Measurements from ENCODE around the gene UGT1A5.

Gene UGT1A5

DNA sequence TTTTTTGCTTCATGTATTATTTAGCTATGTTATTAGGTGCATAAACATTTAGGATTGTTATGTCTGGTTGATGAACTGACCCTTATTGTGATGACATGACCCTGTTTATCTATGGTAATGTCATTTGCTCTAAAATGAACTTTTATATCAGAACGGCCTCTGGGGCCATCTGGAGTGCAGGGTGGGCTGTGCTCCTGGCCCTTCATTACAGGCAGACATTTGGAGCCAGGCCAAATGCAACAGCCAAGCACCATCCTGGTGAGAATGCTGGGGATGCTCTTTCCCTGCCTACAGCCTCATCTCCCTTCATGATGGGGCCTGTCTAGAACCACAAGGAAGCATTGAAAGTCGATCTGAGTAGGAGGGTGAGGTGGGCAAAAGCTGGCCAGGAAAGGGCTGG, 103.6 kb downstream of the UGT1A5 start:
- Histone ChIP-seq H3K27me3 (ENCODE audit: control insufficient read depth, insufficient read depth, low read length) (peaks cover 23% of the 10 kb centered on the region), H3K4me2 (ENCODE audit: low read length) (no peak overlapping the region), H3K4me1 (ENCODE audit: control insufficient read depth, insufficient read depth, low read length) (no peaks in the 10 kb centered on the region), H3K4me3 (ENCODE audit: low read length) (no peak overlapping the region), H3K9me3 (replicated peaks; ENCODE audit: low read length) (no peaks in the 10 kb centered on the region), H3K9ac (ENCODE audit: low read depth, low read length) (no peak overlapping the region), H3K36me3 (ENCODE audit: insufficient read depth, low read length) (no peaks in the 10 kb centered on the region)

GRCh38 chr2:233816771-233817170, 104.1 kb downstream of the UGT1A5 start:
- no peaks in the 10 kb centered on the region for H3K9me3 ChIP-seq (replicated peaks; ENCODE audit: low read length)
- no peak overlapping the region for H3K9ac ChIP-seq (ENCODE audit: low read depth, low read length)
- H3K4me2 ChIP-seq (ENCODE audit: low read length): no peak overlapping the region
- H3K4me3 ChIP-seq (ENCODE audit: low read length): no peak overlapping the region
- H3K27me3 ChIP-seq (ENCODE audit: control insufficient read depth, insufficient read depth, low read length): peaks cover 25% of the 10 kb centered on the region
- no peaks in the 10 kb centered on the region for H3K36me3 ChIP-seq (ENCODE audit: insufficient read depth, low read length)
- no peaks in the 10 kb centered on the region for H3K4me1 ChIP-seq (ENCODE audit: control insufficient read depth, insufficient read depth, low read length)

DNA sequence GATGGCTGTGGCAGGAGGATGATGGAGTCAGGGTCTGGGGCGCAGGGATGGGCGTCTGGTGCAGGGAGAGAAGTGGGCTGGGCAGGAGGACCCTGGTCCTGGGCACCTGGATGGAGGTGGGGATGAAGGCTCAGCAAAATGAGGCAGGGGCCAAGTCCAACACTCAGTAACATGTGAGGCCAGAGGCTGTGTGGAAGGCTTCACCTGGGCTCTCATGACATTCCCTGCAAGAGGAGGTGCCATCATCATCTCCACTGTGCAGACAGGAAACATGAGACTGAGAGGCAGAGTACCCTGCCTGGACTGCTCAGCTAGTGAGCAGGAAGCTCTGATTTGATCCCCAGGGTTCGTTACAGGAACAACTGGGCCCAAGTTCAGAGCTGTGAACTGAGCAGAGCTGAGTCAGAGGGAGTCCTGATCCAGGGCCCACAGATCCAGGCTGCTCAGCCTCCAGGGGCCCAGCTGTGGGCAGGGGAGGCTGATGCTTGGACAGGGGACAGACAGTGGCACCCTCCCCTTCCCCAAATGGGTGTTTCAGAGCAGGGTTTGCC, 104.7 kb downstream of the UGT1A5 start:
- Histone ChIP-seq H3K4me2 (ENCODE audit: low read length) (no peak overlapping the region), H3K9me3 (replicated peaks; ENCODE audit: low read length) (no peaks in the 10 kb centered on the region), H3K36me3 (ENCODE audit: insufficient read depth, low read length) (no peaks in the 10 kb centered on the region), H3K9ac (ENCODE audit: low read depth, low read length) (no peak overlapping the region), H3K27me3 (ENCODE audit: control insufficient read depth, insufficient read depth, low read length) (peaks cover 25% of the 10 kb centered on the region), H3K4me1 (ENCODE audit: control insufficient read depth, insufficient read depth, low read length) (no peaks in the 10 kb centered on the region), H3K4me3 (ENCODE audit: low read length) (no peak overlapping the region)

DNA sequence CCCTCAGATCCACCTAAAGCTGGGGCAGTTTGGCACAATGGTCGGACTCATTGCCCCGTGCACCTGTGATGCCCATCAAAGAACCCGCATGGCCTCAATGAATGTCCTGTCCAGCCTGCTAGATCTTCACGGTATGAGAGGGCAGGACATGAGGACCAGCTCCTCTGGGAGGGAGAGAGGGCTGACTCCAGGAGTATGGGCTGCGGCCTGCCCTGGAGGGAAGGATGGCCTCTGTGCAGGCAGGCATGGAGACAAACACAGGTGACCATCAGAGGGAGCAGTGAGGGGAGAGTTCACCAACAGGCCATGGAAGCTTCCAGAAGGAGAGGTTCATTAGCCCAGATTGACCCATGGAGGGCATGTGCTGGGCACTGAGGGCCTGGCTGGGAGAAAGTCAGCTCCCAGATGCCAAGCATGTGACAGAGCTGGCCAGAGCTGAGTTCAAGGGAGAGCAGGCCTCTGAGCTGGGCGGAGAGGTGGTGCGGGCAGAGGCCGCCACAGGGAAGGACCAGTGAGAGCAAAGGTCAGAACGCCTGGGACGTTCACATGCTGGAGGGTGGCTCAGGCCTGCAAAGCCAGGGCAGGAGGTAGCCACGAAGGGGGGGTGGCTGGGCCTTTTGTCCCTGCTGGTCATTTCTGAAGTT, 105.4 kb downstream of the UGT1A5 start:
- Histone ChIP-seq H3K4me1 (ENCODE audit: control insufficient read depth, insufficient read depth, low read length) (no peaks in the 10 kb centered on the region), H3K9ac (ENCODE audit: low read depth, low read length) (no peak overlapping the region), H3K9me3 (replicated peaks; ENCODE audit: low read length) (no peaks in the 10 kb centered on the region), H3K4me3 (ENCODE audit: low read length) (no peak overlapping the region), H3K4me2 (ENCODE audit: low read length) (no peak overlapping the region), H3K36me3 (ENCODE audit: insufficient read depth, low read length) (no peaks in the 10 kb centered on the region), H3K27me3 (ENCODE audit: control insufficient read depth, insufficient read depth, low read length) (peaks cover 25% of the 10 kb centered on the region)

- Histone ChIP-seq H3K4me3 (ENCODE audit: low read length) (no peak overlapping the region), H3K4me1 (ENCODE audit: control insufficient read depth, insufficient read depth, low read length) (no peaks in the 10 kb centered on the region), H3K27me3 (ENCODE audit: control insufficient read depth, insufficient read depth, low read length) (peaks cover 25% of the 10 kb centered on the region), H3K36me3 (ENCODE audit: insufficient read depth, low read length) (no peaks in the 10 kb centered on the region), H3K4me2 (ENCODE audit: low read length) (no peak overlapping the region), H3K9ac (ENCODE audit: low read depth, low read length) (no peak overlapping the region), H3K9me3 (replicated peaks; ENCODE audit: low read length) (no peaks in the 10 kb centered on the region)
Observed at GRCh38 chr2:233818639-233819621, 106.2 kb downstream of the UGT1A5 start.

DNA sequence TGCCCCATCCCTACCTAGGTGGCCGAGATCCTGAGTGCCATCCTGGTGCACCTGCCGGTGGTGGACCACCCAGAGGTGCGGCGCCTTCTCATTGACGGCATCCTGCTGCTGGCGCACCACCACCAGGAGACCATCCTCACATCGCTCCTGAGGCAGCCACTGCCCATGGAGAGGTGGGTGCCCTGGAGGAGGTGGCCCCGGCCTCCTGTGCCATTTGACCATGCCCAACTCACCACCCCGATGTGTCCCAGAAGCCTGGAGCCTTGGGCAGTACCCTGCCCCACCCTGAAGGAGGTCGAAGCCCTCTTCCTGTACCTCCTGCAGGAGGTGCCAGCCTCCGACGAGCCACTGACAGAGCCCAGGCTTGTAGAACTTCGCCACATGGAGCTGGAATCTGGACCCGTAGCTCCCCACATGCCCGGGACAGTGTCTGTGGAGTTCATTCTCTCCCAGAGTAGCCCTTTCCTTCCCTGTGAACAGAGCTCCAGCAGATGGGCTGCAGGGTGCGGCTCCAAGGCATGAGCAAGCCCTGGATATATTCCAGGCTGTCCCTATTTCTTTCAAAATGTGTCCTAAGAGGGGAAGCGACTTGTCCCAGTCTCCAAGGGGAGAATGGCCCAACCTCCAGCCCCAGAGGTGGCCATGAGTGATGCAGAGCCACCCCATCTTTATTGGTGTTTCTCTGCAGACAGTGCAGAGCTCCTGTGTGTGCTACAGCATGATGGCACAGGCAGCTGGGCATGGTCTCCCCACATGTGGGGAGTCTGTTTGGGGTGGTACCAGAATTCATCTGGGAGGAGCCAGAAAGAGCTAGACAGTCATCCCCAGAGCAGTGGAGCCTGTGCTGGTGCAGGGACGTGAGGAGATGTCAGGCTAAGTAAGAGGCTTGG, 107.4 kb downstream of the UGT1A5 start:
- Histone ChIP-seq H3K4me1 (ENCODE audit: control insufficient read depth, insufficient read depth, low read length) (no peaks in the 10 kb centered on the region), H3K4me2 (ENCODE audit: low read length) (no peak overlapping the region), H3K36me3 (ENCODE audit: insufficient read depth, low read length) (no peaks in the 10 kb centered on the region), H3K27me3 (ENCODE audit: control insufficient read depth, insufficient read depth, low read length) (peaks cover 24% of the 10 kb centered on the region), H3K9ac (ENCODE audit: low read depth, low read length) (no peak overlapping the region), H3K4me3 (ENCODE audit: low read length) (no peak overlapping the region), H3K9me3 (replicated peaks; ENCODE audit: low read length) (no peaks in the 10 kb centered on the region)

GRCh38 chr2:233820774-233821105, 108.0 kb downstream of the UGT1A5 start:
- H3K4me1 ChIP-seq (ENCODE audit: control insufficient read depth, insufficient read depth, low read length): no peaks in the 10 kb centered on the region

DNA sequence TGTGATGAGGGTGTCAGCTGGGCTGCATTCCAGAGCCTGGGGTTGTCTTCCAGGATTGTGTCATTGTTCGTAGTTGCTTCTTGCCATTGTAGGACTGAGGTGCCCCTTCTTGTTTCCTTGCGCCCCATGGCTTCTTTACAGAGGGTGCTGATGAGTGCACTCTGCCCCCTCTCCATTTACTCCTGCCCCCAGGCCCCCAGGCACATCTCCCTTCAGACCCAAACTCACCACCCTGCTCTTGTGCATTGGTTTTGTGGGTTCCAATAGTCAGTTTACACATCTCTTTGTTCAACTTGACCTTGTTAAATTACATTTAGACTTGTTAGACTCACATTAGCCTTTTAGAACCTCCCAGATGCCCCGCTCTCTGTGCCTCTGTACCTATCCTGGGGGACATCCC, 108.5 kb downstream of the UGT1A5 start:
- Histone ChIP-seq H3K9ac (ENCODE audit: low read depth, low read length) (no peak overlapping the region), H3K4me2 (ENCODE audit: low read length) (no peak overlapping the region), H3K4me3 (ENCODE audit: low read length) (no peak overlapping the region), H3K4me1 (ENCODE audit: control insufficient read depth, insufficient read depth, low read length) (no peaks in the 10 kb centered on the region), H3K36me3 (ENCODE audit: insufficient read depth, low read length) (no peaks in the 10 kb centered on the region), H3K27me3 (ENCODE audit: control insufficient read depth, insufficient read depth, low read length) (peaks cover 13% of the 10 kb centered on the region), H3K9me3 (replicated peaks; ENCODE audit: low read length) (no peaks in the 10 kb centered on the region)

More at GRCh38 chr2:233820774-233821105, 108.0 kb downstream of the UGT1A5 start:
- Histone ChIP-seq H3K4me2 (ENCODE audit: low read length) (no peak overlapping the region), H3K27me3 (ENCODE audit: control insufficient read depth, insufficient read depth, low read length) (peaks cover 18% of the 10 kb centered on the region), H3K9ac (ENCODE audit: low read depth, low read length) (no peak overlapping the region), H3K4me3 (ENCODE audit: low read length) (no peak overlapping the region), H3K36me3 (ENCODE audit: insufficient read depth, low read length) (no peaks in the 10 kb centered on the region), H3K9me3 (replicated peaks; ENCODE audit: low read length) (no peaks in the 10 kb centered on the region)

GRCh38 chr2:233821709-233822100, 109.0 kb downstream of the UGT1A5 start:
- Histone ChIP-seq H3K4me2 (ENCODE audit: low read length) (no peak overlapping the region), H3K36me3 (ENCODE audit: insufficient read depth, low read length) (no peaks in the 10 kb centered on the region)

GRCh38 chr2:233822101-233822771, 109.5 kb downstream of the UGT1A5 start:
- no peak overlapping the region for H3K4me2 ChIP-seq (ENCODE audit: low read length)
- H3K9me3 ChIP-seq (replicated peaks; ENCODE audit: low read length): no peaks in the 10 kb centered on the region
- H3K27me3 ChIP-seq (ENCODE audit: control insufficient read depth, insufficient read depth, low read length): peaks cover 11% of the 10 kb centered on the region
- no peaks in the 10 kb centered on the region for H3K36me3 ChIP-seq (ENCODE audit: insufficient read depth, low read length)
- H3K9ac ChIP-seq (ENCODE audit: low read depth, low read length): no peak overlapping the region
- no peak overlapping the region for H3K4me3 ChIP-seq (ENCODE audit: low read length)
- H3K4me1 ChIP-seq (ENCODE audit: control insufficient read depth, insufficient read depth, low read length): no peaks in the 10 kb centered on the region

More at GRCh38 chr2:233821709-233822100, 109.0 kb downstream of the UGT1A5 start:
- Histone ChIP-seq H3K4me1 (ENCODE audit: control insufficient read depth, insufficient read depth, low read length) (no peaks in the 10 kb centered on the region), H3K27me3 (ENCODE audit: control insufficient read depth, insufficient read depth, low read length) (peaks cover 11% of the 10 kb centered on the region), H3K4me3 (ENCODE audit: low read length) (no peak overlapping the region), H3K9me3 (replicated peaks; ENCODE audit: low read length) (no peaks in the 10 kb centered on the region), H3K9ac (ENCODE audit: low read depth, low read length) (no peak overlapping the region)

Measured in skeletal muscle satellite cell (primary cell).